Measurements from ENCODE around the gene JMJD6.

DNA sequence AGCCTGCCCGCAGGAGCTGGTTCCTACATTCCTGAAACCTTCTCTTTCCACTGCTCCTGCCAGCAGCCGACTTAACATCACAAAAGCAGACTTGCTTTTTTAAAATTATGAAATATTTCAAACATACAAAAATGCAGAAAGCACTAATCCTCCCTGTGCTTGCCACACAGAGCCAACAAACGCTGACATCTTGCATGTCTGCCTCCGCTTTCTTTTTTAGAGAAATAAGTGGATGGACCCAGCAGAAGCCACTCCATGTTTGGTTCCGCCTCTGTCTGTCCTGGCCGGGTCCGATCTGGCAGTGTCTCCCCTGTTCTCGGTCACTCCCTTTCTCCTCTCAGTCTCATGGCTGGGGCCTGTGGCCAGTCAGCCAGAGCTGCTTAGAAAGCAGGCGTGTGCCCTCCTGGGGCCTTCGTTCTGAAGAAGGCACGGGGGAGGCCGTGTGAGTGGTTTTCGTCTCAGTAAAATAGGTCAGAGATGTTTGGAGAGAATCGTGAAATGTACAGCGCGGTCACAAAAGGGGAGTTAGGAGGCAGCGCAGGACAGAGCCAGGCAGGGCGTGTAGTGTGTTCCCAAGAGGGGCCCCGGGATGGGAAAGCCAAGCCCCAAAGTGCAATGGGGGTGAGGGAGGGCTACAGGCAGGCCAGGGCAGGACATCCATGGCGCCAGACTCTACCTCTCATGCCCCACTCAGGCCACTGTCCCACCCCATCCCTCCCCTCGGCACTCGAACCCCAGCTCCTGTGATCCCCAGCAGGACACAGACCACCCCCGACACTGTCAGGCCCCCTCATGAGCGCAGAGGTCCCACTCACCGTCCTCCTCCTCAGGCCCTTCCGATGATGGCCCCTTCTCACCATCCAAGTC lies 38.9 kb downstream of the JMJD6 start:
- no peak for TF ChIP-seq ZNF253 (CRISPR knock-in tag; conservative IDR thresholded peaks at IDR 0.05)
- TF ChIP-seq EZH2 (IDR thresholded peaks at IDR 0.05; ENCODE audit: borderline replicate concordance, low read depth, low read length), result no peak
- no peak for TF ChIP-seq SP2 (IDR thresholded peaks at IDR 0.05; ENCODE audit: extremely low read depth, low read depth, low read length, poor library complexity, severe bottlenecking)
- no peak for TF ChIP-seq ZNF274 (IDR thresholded peaks at IDR 0.05; ENCODE audit: borderline replicate concordance, low read depth, low read length)
- TF ChIP-seq POLR2A (conservative IDR thresholded peaks at IDR 0.05), result no peak
- TF ChIP-seq FIP1L1 (IDR thresholded peaks at IDR 0.05; ENCODE audit: low read depth, low read length, poor library complexity, severe bottlenecking), result no peak
- no peak for TF ChIP-seq TCF3 (CRISPR knock-in tag; IDR thresholded peaks at IDR 0.05)
- TF ChIP-seq, protein P1, sequence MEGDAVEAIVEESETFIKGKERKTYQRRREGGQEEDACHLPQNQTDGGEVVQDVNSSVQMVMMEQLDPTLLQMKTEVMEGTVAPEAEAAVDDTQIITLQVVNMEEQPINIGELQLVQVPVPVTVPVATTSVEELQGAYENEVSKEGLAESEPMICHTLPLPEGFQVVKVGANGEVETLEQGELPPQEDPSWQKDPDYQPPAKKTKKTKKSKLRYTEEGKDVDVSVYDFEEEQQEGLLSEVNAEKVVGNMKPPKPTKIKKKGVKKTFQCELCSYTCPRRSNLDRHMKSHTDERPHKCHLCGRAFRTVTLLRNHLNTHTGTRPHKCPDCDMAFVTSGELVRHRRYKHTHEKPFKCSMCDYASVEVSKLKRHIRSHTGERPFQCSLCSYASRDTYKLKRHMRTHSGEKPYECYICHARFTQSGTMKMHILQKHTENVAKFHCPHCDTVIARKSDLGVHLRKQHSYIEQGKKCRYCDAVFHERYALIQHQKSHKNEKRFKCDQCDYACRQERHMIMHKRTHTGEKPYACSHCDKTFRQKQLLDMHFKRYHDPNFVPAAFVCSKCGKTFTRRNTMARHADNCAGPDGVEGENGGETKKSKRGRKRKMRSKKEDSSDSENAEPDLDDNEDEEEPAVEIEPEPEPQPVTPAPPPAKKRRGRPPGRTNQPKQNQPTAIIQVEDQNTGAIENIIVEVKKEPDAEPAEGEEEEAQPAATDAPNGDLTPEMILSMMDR (IDR thresholded peaks at IDR 0.05 in 2 of 3, conservative IDR thresholded peaks at IDR 0.05 in 1 of 3; ENCODE audit: insufficient read depth in 2 of 3, low read depth in 1 of 3, low read length in 3 of 3), result no peak
- no peak for TF ChIP-seq ZC3H4 (CRISPR knock-in tag; IDR thresholded peaks at IDR 0.05; ENCODE audit: borderline replicate concordance)
- TF ChIP-seq, protein P2, sequence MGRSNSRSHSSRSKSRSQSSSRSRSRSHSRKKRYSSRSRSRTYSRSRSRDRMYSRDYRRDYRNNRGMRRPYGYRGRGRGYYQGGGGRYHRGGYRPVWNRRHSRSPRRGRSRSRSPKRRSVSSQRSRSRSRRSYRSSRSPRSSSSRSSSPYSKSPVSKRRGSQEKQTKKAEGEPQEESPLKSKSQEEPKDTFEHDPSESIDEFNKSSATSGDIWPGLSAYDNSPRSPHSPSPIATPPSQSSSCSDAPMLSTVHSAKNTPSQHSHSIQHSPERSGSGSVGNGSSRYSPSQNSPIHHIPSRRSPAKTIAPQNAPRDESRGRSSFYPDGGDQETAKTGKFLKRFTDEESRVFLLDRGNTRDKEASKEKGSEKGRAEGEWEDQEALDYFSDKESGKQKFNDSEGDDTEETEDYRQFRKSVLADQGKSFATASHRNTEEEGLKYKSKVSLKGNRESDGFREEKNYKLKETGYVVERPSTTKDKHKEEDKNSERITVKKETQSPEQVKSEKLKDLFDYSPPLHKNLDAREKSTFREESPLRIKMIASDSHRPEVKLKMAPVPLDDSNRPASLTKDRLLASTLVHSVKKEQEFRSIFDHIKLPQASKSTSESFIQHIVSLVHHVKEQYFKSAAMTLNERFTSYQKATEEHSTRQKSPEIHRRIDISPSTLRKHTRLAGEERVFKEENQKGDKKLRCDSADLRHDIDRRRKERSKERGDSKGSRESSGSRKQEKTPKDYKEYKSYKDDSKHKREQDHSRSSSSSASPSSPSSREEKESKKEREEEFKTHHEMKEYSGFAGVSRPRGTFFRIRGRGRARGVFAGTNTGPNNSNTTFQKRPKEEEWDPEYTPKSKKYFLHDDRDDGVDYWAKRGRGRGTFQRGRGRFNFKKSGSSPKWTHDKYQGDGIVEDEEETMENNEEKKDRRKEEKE (IDR thresholded peaks at IDR 0.05; ENCODE audit: borderline replicate concordance in 1 of 2, control insufficient read depth in 1 of 2, low read depth in 2 of 2, low read length in 1 of 2), result no peak
